Endothelial cell (in vitro differentiated cells): ENCODE data around the gene JAM2. TPM values are rescaled to one million over a fixed set of nuclear protein-coding genes. Genes with fewer than 3 reads are reported as not detected.

Experiments
- DNase-seq: peaks from one replicate; pipeline ENCODE4 v3.0.0; 2021; ENCODE audit warnings: low spot score
- H3K27ac Mint-ChIP-seq: one replicate; pipeline ENCODE4 v1.8.0; 2021; ENCODE audit warnings: mixed read lengths, inconsistent platforms; ENCODE audit not compliant: unreplicated experiment
- H3K27me3 Mint-ChIP-seq: one replicate; pipeline ENCODE4 v1.8.0; 2021; ENCODE audit warnings: mild to moderate bottlenecking, moderate library complexity, mixed read lengths, inconsistent platforms; ENCODE audit not compliant: unreplicated experiment
- H3K36me3 Mint-ChIP-seq: one replicate; pipeline ENCODE4 v1.8.0; 2021; ENCODE audit warnings: mild to moderate bottlenecking, low read depth, mixed read lengths, inconsistent platforms; ENCODE audit not compliant: unreplicated experiment
- H3K4me1 Mint-ChIP-seq: one replicate; pipeline ENCODE4 v1.8.0; 2021; ENCODE audit warnings: mild to moderate bottlenecking, mixed read lengths, inconsistent platforms; ENCODE audit not compliant: unreplicated experiment
- H3K4me3 Mint-ChIP-seq: one replicate; pipeline ENCODE4 v1.8.0; 2021; ENCODE audit warnings: mild to moderate bottlenecking, mixed read lengths, inconsistent platforms; ENCODE audit not compliant: unreplicated experiment
- H3K9me3 Mint-ChIP-seq: one replicate; pipeline ENCODE4 v1.8.0; 2021; ENCODE audit warnings: mixed read lengths, inconsistent platforms; ENCODE audit not compliant: unreplicated experiment
- CTCF ChIP-seq: fragments of 200-600 bp; sonication (generic); IDR thresholded peaks from one replicate; pipeline ENCODE4 v1.5.0; 2021; ENCODE audit warnings: antibody characterized with exemption; ENCODE audit not compliant: unreplicated experiment
- total RNA-seq: library from RNA; stranded (reverse); fragmentation: NEBNext Ultra II Directional; extraction: Animal tissue kit (Norgen Biotek cat#: 25700); gene quantifications from one replicate; pipeline ENCODE4 v1.2.1, GENCODE V29; 2021; ENCODE audit not compliant: unreplicated experiment

Gene JAM2
- total RNA-seq, 1 donor from 2014 or later, result 0.77 TPM

GRCh38 chr21:25733859-25734653, 95.0 kb downstream of the JAM2 start:
- Mint-ChIP-seq H3K9me3 (no peaks in the 10 kb centered on the region), H3K4me1 (peaks cover 25% of the 10 kb centered on the region), H3K27ac (peak overlapping the region; percentile 100), H3K4me3 (peak overlapping the region; percentile 99), H3K27me3 (peaks cover 16% of the 10 kb centered on the region), H3K36me3 (peaks cover 16% of the 10 kb centered on the region)
- TF ChIP-seq CTCF, result no peak
- no peak for DNase-seq

GRCh38 chr21:25734654-25734903, 95.5 kb downstream of the JAM2 start:
- Mint-ChIP-seq H3K4me1 (peaks cover 28% of the 10 kb centered on the region), H3K27me3 (peaks cover 16% of the 10 kb centered on the region), H3K27ac (peak overlapping the region; percentile 100), H3K4me3 (peak overlapping the region; percentile 99), H3K36me3 (peaks cover 16% of the 10 kb centered on the region), H3K9me3 (no peaks in the 10 kb centered on the region)
- no peak for TF ChIP-seq CTCF
- DNase-seq, result no peak

- H3K36me3 Mint-ChIP-seq, result peaks cover 14% of the 10 kb centered on the region
- peaks cover 16% of the 10 kb centered on the region for H3K27me3 Mint-ChIP-seq
- peak within 1 kb of the TSS; percentile 100 for H3K27ac Mint-ChIP-seq
- no peaks in the 10 kb centered on the region for H3K9me3 Mint-ChIP-seq
- peaks cover 28% of the 10 kb centered on the region for H3K4me1 Mint-ChIP-seq
- H3K4me3 Mint-ChIP-seq, result peak within 1 kb of the TSS; percentile 99
- TF ChIP-seq CTCF, result no peak
- DNase-seq, result peak; percentile 94
Observed at GRCh38 chr21:25734904-25735645, 96.0 kb downstream of the JAM2 start, which contains the start of the genes ATP5PF and GABPA. ATP5PF (minus strand) TSS chr21:25734904; CDS start chr21:25729794, 5,110 bp downstream. GABPA (plus strand) TSS chr21:25734972; CDS start chr21:25741599, 6,627 bp downstream.

- no peak for DNase-seq
- no peaks in the 10 kb centered on the region for H3K9me3 Mint-ChIP-seq
Observed at GRCh38 chr21:25735646-25736597, 96.9 kb downstream of the JAM2 start.

More at GRCh38 chr21:25735646-25736597, 96.9 kb downstream of the JAM2 start:
- Mint-ChIP-seq H3K4me1 (peaks cover 28% of the 10 kb centered on the region), H3K36me3 (peaks cover 13% of the 10 kb centered on the region), H3K27ac (peak overlapping the region; percentile 98), H3K27me3 (peaks cover 16% of the 10 kb centered on the region), H3K4me3 (peak overlapping the region; percentile 98)
- no peak for TF ChIP-seq CTCF
